GM12878 (cell line): Measurements from ENCODE around the gene DIP2C. TPM values are rescaled to one million over a fixed set of nuclear protein-coding genes. Genes with fewer than 3 reads are reported as not detected.

Source experiments
- ATAC-seq: fragments of 200-7000 bp; cut with Tn5 transposase; 3 replicates; pipeline ENCODE4 v1.9.1; 2020; ENCODE audit warnings: mild to moderate bottlenecking, moderate library complexity
- BruUV-seq: library from RNA; stranded (reverse); fragments of 400-500 nt; replicated peaks from 2 replicates; lab custom pipeline; 2021; lab: Mats Ljungman, UMichigan
- CTCF ChIA-PET: fragments of 300-600 bp; sonication (Branson Sonifier 250); formaldehyde crosslinking; extraction: SDS; loops from one replicate; lab custom pipeline; 2021; ENCODE audit warnings: inconsistent platforms; lab: Yijun Ruan, JAX
- POLR2A ChIA-PET: fragments of 350-600 bp; formaldehyde crosslinking; extraction: SDS; loops from one replicate; lab custom pipeline; 2021; ENCODE audit warnings: inconsistent platforms; lab: Charles Lee
- RAD21 ChIA-PET: fragments of 300-600 bp; sonication (Branson Sonifier 250); formaldehyde crosslinking; loops from one replicate; lab custom pipeline; 2023; ENCODE audit warnings: antibody characterized with exemption; ENCODE audit not compliant: unreplicated experiment; lab: Charles Lee
- SMC1A ChIA-PET: fragments of 300-600 bp; sonication (Branson Sonifier 250); formaldehyde crosslinking; loops from one replicate; lab custom pipeline; 2023; ENCODE audit not compliant: unreplicated experiment, uncharacterized antibody; lab: Charles Lee
- DNase-seq: peaks from one replicate; pipeline ENCODE4 v3.0.0-alpha.2; 2011; ENCODE audit warnings: low read depth, low spot score
- FAIRE-seq: peaks from 3 replicates; lab custom pipeline; 2011; peaks lifted over from hg19 to GRCh38; lab: Jason Lieb, UNC
- H2AFZ ChIP-seq: 2 replicates; pipeline ENCODE4 v1.6.0; 2011; ENCODE audit warnings: low read depth, low read length, control low read depth; ENCODE audit not compliant: control insufficient read depth
- H3K27ac ChIP-seq: 2 replicates; pipeline ENCODE4 v1.5.1; 2011; ENCODE audit warnings: control low read depth; ENCODE audit not compliant: control insufficient read depth, insufficient read depth
- H3K27me3 ChIP-seq, 2 experiments: replicated peaks in 1 of 2; 2 replicates each; pipeline versions ENCODE4 v1.6.0 to v1.6.1; 2011; ENCODE audit warnings: low read length in 1 of 2; ENCODE audit not compliant: control insufficient read depth in 2 of 2, insufficient read depth in 2 of 2
- H3K36me3 ChIP-seq, 2 experiments: 2 replicates each; pipeline ENCODE4 v1.5.1; 2011; ENCODE audit warnings: low read length in 1 of 2; ENCODE audit not compliant: control insufficient read depth in 2 of 2, insufficient read depth in 2 of 2
- H3K4me1 ChIP-seq: 2 replicates; pipeline ENCODE4 v1.6.1; 2011; ENCODE audit warnings: mild to moderate bottlenecking, low read length, moderate library complexity, mixed read lengths; ENCODE audit not compliant: control insufficient read depth, insufficient read depth
- H3K4me2 ChIP-seq: 2 replicates; pipeline ENCODE4 v1.6.0; 2011; ENCODE audit warnings: control low read depth; ENCODE audit not compliant: control insufficient read depth, insufficient read depth
- H3K4me3 ChIP-seq: fragments of 200-600 bp; sonication (generic); 2 replicates; pipeline ENCODE4 v1.5.1; 2016
- H3K79me2 ChIP-seq: 2 replicates; pipeline ENCODE4 v1.6.0; 2011; ENCODE audit warnings: low read length; ENCODE audit not compliant: control insufficient read depth, insufficient read depth
- H3K9ac ChIP-seq: 2 replicates; pipeline ENCODE4 v1.8.0; 2011; ENCODE audit warnings: low read length, control low read depth, mixed read lengths; ENCODE audit not compliant: control insufficient read depth, insufficient read depth
- H3K9me3 ChIP-seq: replicated peaks from 3 replicates; pipeline ENCODE4 v1.5.1; 2011; ENCODE audit warnings: mild to moderate bottlenecking, low read length; ENCODE audit not compliant: control insufficient read depth, insufficient read depth
- H4K20me1 ChIP-seq: 2 replicates; pipeline ENCODE4 v1.6.0; 2011; ENCODE audit not compliant: control insufficient read depth, insufficient read depth
- CTCF ChIP-seq, 3 experiments: IDR thresholded peaks in 2 of 3; conservative IDR thresholded peaks in 1 of 3; 2 replicates each; pipeline ENCODE4 v1.5.1; 2011; ENCODE audit warnings: low read depth in 3 of 3, low read length in 3 of 3, mild to moderate bottlenecking in 3 of 3, control low read depth in 2 of 3, moderate library complexity in 2 of 3, inconsistent platforms in 1 of 3, mixed read lengths in 1 of 3; ENCODE audit not compliant: control insufficient read depth in 2 of 3, insufficient read depth in 1 of 3; ENCODE audit errors: extremely low read depth in 1 of 3
- E2F8 ChIP-seq: fragments of 450-650 bp; IDR thresholded peaks from 2 replicates; pipeline ENCODE4 v1.6.1; 2018; ENCODE audit warnings: mild to moderate bottlenecking, low read depth, moderate library complexity; ENCODE audit not compliant: partially characterized antibody
- FOS ChIP-seq: IDR thresholded peaks from 3 replicates; pipeline ENCODE4 v1.6.1; 2011; ENCODE audit warnings: borderline replicate concordance; ENCODE audit not compliant: insufficient read length; ENCODE audit errors: extremely low read depth
- KLF5 ChIP-seq: fragments of 450-650 bp; IDR thresholded peaks from 2 replicates; pipeline ENCODE4 v1.6.1; 2014; ENCODE audit warnings: mild to moderate bottlenecking; ENCODE audit not compliant: partially characterized antibody
- MYB ChIP-seq: fragments of 150-350 bp; IDR thresholded peaks from 2 replicates; pipeline ENCODE4 v1.6.1; 2014; ENCODE audit warnings: mild to moderate bottlenecking, low read depth, low read length, borderline replicate concordance
- NFYA ChIP-seq: IDR thresholded peaks from 2 replicates; pipeline ENCODE4 v1.6.1; 2011; ENCODE audit warnings: low read depth, mild to moderate bottlenecking, low read length, improper control_type of control experiment, borderline replicate concordance
- NR2C2 ChIP-seq: IDR thresholded peaks from 2 replicates; pipeline ENCODE4 v1.6.1; 2011; ENCODE audit warnings: borderline replicate concordance, low read depth; ENCODE audit not compliant: control insufficient read depth, insufficient read length
- RCOR1 ChIP-seq: conservative IDR thresholded peaks from 2 replicates; pipeline ENCODE4 v1.6.1; 2012; ENCODE audit warnings: low read depth, low read length, improper control_type of control experiment
- RUNX3 ChIP-seq: IDR thresholded peaks from 2 replicates; pipeline ENCODE4 v1.6.1; 2012; ENCODE audit warnings: low read length, inconsistent platforms
- TARDBP ChIP-seq: IDR thresholded peaks from 2 replicates; pipeline ENCODE4 v1.6.1; 2016; ENCODE audit warnings: borderline replicate concordance
- WRNIP1 ChIP-seq: IDR thresholded peaks from 2 replicates; pipeline ENCODE4 v1.6.1; 2011; ENCODE audit warnings: low read depth, low read length, improper control_type of control experiment, borderline replicate concordance
- ZNF687 ChIP-seq: fragments of 450-650 bp; IDR thresholded peaks from 2 replicates; pipeline ENCODE4 v1.6.1; 2017; ENCODE audit warnings: mild to moderate bottlenecking, moderate library complexity
- WGBS: methylation state at CpG from one replicate; pipeline ENCODE4 v1.1.6; 2016; ENCODE audit warnings: low lambda C conversion rate; ENCODE audit not compliant: insufficient replicate concordance, insufficient coverage; ENCODE audit errors: missing lambda C conversion rate; 5-methylcytosine and 5-hydroxymethylcytosine counted together
- in situ Hi-C: fragments of 300-500 bp; cut with MboI; formaldehyde crosslinking; loops from 9 replicates; pipeline ENCODE4 v1.14.3; 2018; ENCODE audit warnings: mixed read lengths
- intact Hi-C: fragments of 100-400 bp; cut with micrococcal nuclease; formaldehyde crosslinking; loops from one replicate; pipeline ENCODE4 v1.14.2; 2022; ENCODE audit not compliant: unreplicated experiment
- polyA plus RNA-seq, 11 experiments: library from polyadenylated mRNA; depleted of rRNA in 4 of 11; unstranded in 6 of 11; stranded (reverse) in 5 of 11; fragments of >200 nt; fragmentation: Nextera tagmentation in 4 of 11; fragmentation: Illumina TruSeq in 1 of 11; extraction: Ambion mirVana in 4 of 11; extraction: Trizol in 1 of 11; gene quantifications; 1 replicate in 1 of 11; 2 replicates in 10 of 11; pipeline versions ENCODE4 v1.2.1 to v1.2.3, GENCODE V29; 2011 to 2016; ENCODE audit warnings: inconsistent platforms in 2 of 11, missing spikeins in 2 of 11, low read depth in 1 of 11
- total RNA-seq, 4 experiments: library from RNA; depleted of rRNA in 3 of 4; stranded (reverse); fragments of >200 nt in 3 of 4; fragmentation: Illumina TruSeq in 1 of 4; extraction: Trizol in 1 of 4; gene quantifications; 2 replicates each; pipeline versions ENCODE4 v1.2.1 to v1.2.3, GENCODE V29; 2013 to 2021

The DIP2C gene
- total and polyA plus RNA-seq, 10 of the 15 experiments (the other 5 are each of a cell fraction or from before 2014, with no cell fraction given) = 0.01 to 0.10 (median 0.06) TPM

- Histone ChIP-seq H3K4me2 (no peak overlapping the region), H3K4me3 (no peak overlapping the region), H2AFZ (no peak overlapping the region)
- intact Hi-C loops = no loop called here
- SMC1A ChIA-PET = no interaction called here
- TF ChIP-seq NR2C2 (no peak), NFYA (no peak), CTCF (IDR thresholded peaks at IDR 0.05 in 2 of 3, conservative IDR thresholded peaks at IDR 0.05 in 1 of 3; ENCODE audit: control insufficient read depth in 2 of 3, extremely low read depth in 1 of 3, insufficient read depth in 1 of 3, low read depth in 3 of 3, low read length in 3 of 3) (no peak), RUNX3 (no peak), TARDBP (no peak), E2F8 (no peak), FOS (no peak), KLF5 (no peak), RCOR1 (no peak), MYB (no peak), WRNIP1 (no peak), ZNF687 (no peak)
- TF ChIP-seq, all 136 proteins: peak for 0
- no peaks in the 10 kb centered on the region for H3K79me2 ChIP-seq
- H3K27ac ChIP-seq = no peak overlapping the region
- RAD21 ChIA-PET = no interaction called here
- BruUV-seq = no TSS peak
- peaks cover 12% of the 10 kb centered on the region for H3K4me1 ChIP-seq
- H3K9ac ChIP-seq = no peak overlapping the region
- H3K27me3 ChIP-seq = no peaks in the 10 kb centered on the region
- ATAC-seq = no peak
- POLR2A ChIA-PET = no interaction called here
- no peak for FAIRE-seq
- CTCF ChIA-PET = no interaction called here
- no peaks in the 10 kb centered on the region for H4K20me1 ChIP-seq
- WGBS = 84% methylated on average over 5 of the region's 5 CpGs
- no peaks in the 10 kb centered on the region for H3K9me3 ChIP-seq
- no peak for DNase-seq
- H3K36me3 ChIP-seq = no peaks in the 10 kb centered on the region
- in situ Hi-C loops = no loop called here
These were observed 379.1 kb downstream of the DIP2C start for GRCh38 chr10:310371-310770.
